Osteoblast (primary cell): Measurements from ENCODE around the gene DLG2. TPM values are rescaled to one million over a fixed set of nuclear protein-coding genes. Genes with fewer than 3 reads are reported as not detected.

Experiments used
- DNase-seq: peaks from one replicate; pipeline ENCODE4 v3.0.0; 2011; ENCODE audit warnings: low spot score, mixed read lengths; ENCODE audit not compliant: insufficient read length; ENCODE audit errors: missing footprints
- H2AFZ ChIP-seq: 2 replicates; pipeline ENCODE4 v1.6.0; 2011; ENCODE audit warnings: mild to moderate bottlenecking, low read length
- H3K27ac ChIP-seq: 2 replicates; pipeline ENCODE4 v1.5.1; 2011; ENCODE audit warnings: mild to moderate bottlenecking, low read depth, low read length, moderate library complexity
- H3K27me3 ChIP-seq: 2 replicates; pipeline ENCODE4 v1.6.0; 2012; ENCODE audit warnings: mild to moderate bottlenecking, control low read depth, inconsistent platforms, low read length, moderate library complexity; ENCODE audit not compliant: insufficient read depth
- H3K36me3 ChIP-seq: 2 replicates; pipeline ENCODE4 v1.5.1; 2011; ENCODE audit warnings: mild to moderate bottlenecking, low read length, control low read depth, moderate library complexity; ENCODE audit not compliant: insufficient read depth
- H3K4me1 ChIP-seq: 2 replicates; pipeline ENCODE4 v1.5.1; 2011; ENCODE audit warnings: mild to moderate bottlenecking, low read length, control low read depth, moderate library complexity; ENCODE audit not compliant: insufficient read depth
- H3K4me2 ChIP-seq: 2 replicates; pipeline ENCODE4 v1.6.0; 2011; ENCODE audit warnings: mild to moderate bottlenecking, low read length; ENCODE audit not compliant: insufficient read depth
- H3K4me3 ChIP-seq: fragments of 200-600 bp; sonication (generic); 3 replicates; pipeline ENCODE4 v1.5.1; 2012; ENCODE audit warnings: mild to moderate bottlenecking, low read length, inconsistent platforms; ENCODE audit not compliant: insufficient read depth
- H3K79me2 ChIP-seq: 2 replicates; pipeline ENCODE4 v1.6.0; 2012; ENCODE audit warnings: mild to moderate bottlenecking, low read length, control low read depth, inconsistent platforms; ENCODE audit not compliant: insufficient read depth
- H3K9me3 ChIP-seq: 2 replicates; pipeline ENCODE4 v1.5.1; 2011; ENCODE audit warnings: low read depth, low read length, control low read depth
- H4K20me1 ChIP-seq: 2 replicates; pipeline ENCODE4 v1.6.0; 2012; ENCODE audit warnings: mild to moderate bottlenecking, low read length, control low read depth; ENCODE audit not compliant: insufficient read depth
- total RNA-seq: library from RNA; depleted of rRNA; stranded (reverse); fragments of >200 nt; gene quantifications from 2 replicates; pipeline ENCODE4 v1.2.3, GENCODE V29; 2012
- TF ChIP-seq, protein P1 (sequence below): IDR thresholded peaks from 2 replicates; pipeline ENCODE4 v1.5.1; 2011; ENCODE audit warnings: mild to moderate bottlenecking, low read depth, low read length, moderate library complexity; ENCODE audit errors: extremely low read depth

The DLG2 gene
- total RNA-seq, 1 donor: 3.3 TPM

DNA sequence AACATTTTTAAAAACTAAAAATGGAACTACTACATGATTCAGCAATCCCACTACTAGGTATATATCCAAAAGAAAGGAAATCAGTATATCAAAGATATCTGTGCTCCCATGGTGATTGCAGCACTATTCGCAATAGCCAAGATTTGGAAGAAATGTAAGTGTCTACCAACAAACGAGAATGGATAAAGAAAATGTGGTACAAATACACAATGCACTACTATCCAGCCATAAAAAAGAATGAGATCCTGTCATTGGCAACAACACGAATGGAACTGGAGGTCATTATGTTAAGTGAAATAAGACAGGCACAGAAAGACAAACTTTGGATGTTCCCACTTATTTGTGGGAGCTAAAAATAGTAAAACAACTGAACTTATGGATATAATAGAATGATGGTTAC lies 1765.1 kb downstream of the DLG2 start:
- Histone ChIP-seq H3K79me2 (no peaks in the 10 kb centered on the region), H3K27me3 (no peaks in the 10 kb centered on the region), H3K4me2 (no peak overlapping the region), H3K9me3 (no peaks in the 10 kb centered on the region), H4K20me1 (no peaks in the 10 kb centered on the region), H3K27ac (no peak overlapping the region), H3K4me1 (no peaks in the 10 kb centered on the region), H3K4me3 (no peak overlapping the region), H2AFZ (no peak overlapping the region), H3K36me3 (no peaks in the 10 kb centered on the region)
- no peak for DNase-seq
- TF ChIP-seq, protein P1, sequence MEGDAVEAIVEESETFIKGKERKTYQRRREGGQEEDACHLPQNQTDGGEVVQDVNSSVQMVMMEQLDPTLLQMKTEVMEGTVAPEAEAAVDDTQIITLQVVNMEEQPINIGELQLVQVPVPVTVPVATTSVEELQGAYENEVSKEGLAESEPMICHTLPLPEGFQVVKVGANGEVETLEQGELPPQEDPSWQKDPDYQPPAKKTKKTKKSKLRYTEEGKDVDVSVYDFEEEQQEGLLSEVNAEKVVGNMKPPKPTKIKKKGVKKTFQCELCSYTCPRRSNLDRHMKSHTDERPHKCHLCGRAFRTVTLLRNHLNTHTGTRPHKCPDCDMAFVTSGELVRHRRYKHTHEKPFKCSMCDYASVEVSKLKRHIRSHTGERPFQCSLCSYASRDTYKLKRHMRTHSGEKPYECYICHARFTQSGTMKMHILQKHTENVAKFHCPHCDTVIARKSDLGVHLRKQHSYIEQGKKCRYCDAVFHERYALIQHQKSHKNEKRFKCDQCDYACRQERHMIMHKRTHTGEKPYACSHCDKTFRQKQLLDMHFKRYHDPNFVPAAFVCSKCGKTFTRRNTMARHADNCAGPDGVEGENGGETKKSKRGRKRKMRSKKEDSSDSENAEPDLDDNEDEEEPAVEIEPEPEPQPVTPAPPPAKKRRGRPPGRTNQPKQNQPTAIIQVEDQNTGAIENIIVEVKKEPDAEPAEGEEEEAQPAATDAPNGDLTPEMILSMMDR: no peak

- H3K36me3 ChIP-seq: no peaks in the 10 kb centered on the region
- H4K20me1 ChIP-seq: no peaks in the 10 kb centered on the region
- no peak overlapping the region for H3K4me3 ChIP-seq
- DNase-seq: no peak
- no peaks in the 10 kb centered on the region for H3K4me1 ChIP-seq
- TF ChIP-seq, protein P1: no peak
- H3K79me2 ChIP-seq: no peaks in the 10 kb centered on the region
- H3K9me3 ChIP-seq: no peaks in the 10 kb centered on the region
- H3K27me3 ChIP-seq: no peaks in the 10 kb centered on the region
- H3K4me2 ChIP-seq: no peak overlapping the region
- H2AFZ ChIP-seq: no peak overlapping the region
- H3K27ac ChIP-seq: no peak overlapping the region
Observed at GRCh38 chr11:83858694-83859093, 1768.5 kb downstream of the DLG2 start.

GRCh38 chr11:83855237-83855636 lies 1771.9 kb downstream of the DLG2 start:
- no peaks in the 10 kb centered on the region for H3K4me1 ChIP-seq
- H4K20me1 ChIP-seq: no peaks in the 10 kb centered on the region
- TF ChIP-seq, protein P1: no peak
- no peak overlapping the region for H3K27ac ChIP-seq
- H3K27me3 ChIP-seq: no peaks in the 10 kb centered on the region
- H2AFZ ChIP-seq: no peak overlapping the region
- H3K36me3 ChIP-seq: no peaks in the 10 kb centered on the region
- no peak overlapping the region for H3K4me2 ChIP-seq
- H3K79me2 ChIP-seq: no peaks in the 10 kb centered on the region
- DNase-seq: no peak
- no peaks in the 10 kb centered on the region for H3K9me3 ChIP-seq
- H3K4me3 ChIP-seq: no peak overlapping the region

- H2AFZ ChIP-seq: no peak overlapping the region
- H3K4me1 ChIP-seq: no peaks in the 10 kb centered on the region
- no peak overlapping the region for H3K27ac ChIP-seq
- no peak overlapping the region for H3K4me3 ChIP-seq
- no peaks in the 10 kb centered on the region for H3K36me3 ChIP-seq
- TF ChIP-seq, protein P1: no peak
- H4K20me1 ChIP-seq: no peaks in the 10 kb centered on the region
- no peak for DNase-seq
- H3K79me2 ChIP-seq: no peaks in the 10 kb centered on the region
- no peaks in the 10 kb centered on the region for H3K9me3 ChIP-seq
- no peak overlapping the region for H3K4me2 ChIP-seq
- no peaks in the 10 kb centered on the region for H3K27me3 ChIP-seq
Observed at GRCh38 chr11:83852775-83853442, 1774.2 kb downstream of the DLG2 start.
